NCI-H2081 treated with DMSO at 0.1 percent for 48 hours (cell line): Measurements from ENCODE around the gene ACLY.
"Not testable (repeated sequence)": the region's sequence is repeated elsewhere in the genome, so short reads cannot be mapped to it uniquely, and the experiment has no call there.

Experiments
- DNase-seq: peaks from one replicate; lab custom pipeline; 2025; lab: John Stamatoyannopoulos, UW

ACLY gene

GRCh38 chr17:41939044-41939692 is 20.4 kb upstream of the ACLY start:
- DNase-seq, result no peak

DNA sequence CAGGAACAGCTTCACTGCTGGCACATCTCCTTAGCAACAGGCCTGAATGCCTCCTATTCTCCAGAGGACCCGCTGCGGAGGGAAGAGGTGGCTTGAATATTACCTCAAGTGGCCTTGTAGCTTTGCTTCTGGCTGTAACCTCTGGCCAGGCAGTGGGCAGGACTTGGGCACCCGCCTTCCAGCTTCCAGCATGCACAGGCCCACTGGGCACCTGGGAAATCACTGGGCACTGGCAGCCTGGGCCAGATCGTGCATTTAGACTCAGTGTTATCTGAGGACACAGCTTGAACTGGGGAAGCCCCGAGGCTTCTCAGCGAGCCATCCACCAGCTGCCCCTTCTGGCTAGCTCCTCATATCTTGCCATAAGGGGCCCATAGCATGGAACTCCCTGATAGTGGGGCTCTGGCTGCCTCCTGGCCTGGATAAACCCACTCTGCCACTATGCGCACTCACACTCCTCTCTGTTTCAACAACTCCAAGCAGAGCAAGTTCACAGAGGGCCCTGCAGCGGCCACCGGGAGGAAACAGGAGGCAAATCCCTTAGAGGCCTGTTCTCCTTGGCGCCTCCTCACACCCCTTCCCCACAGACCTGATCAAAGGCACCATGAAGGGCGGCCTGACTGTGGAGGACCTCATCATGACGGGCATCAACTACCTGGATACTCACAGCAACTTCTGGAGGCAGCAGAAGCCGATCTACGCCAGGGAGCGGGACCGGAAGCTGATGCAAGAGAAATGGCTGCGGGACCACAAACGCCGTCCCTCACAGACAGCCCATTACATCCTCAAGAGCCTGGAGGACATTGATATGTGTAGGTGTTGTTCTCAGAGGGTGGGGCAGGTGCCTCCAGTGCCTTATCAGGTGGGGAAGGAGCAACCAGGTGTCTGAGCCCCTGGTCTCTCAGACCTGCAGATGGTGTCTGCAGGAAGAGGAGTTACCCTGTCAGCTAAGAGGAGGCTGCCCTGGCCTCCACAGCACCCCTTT is 19.5 kb upstream of the ACLY start:
- DNase-seq, result no peak

- DNase-seq, result no peak
These were observed 16.9 kb upstream of the ACLY start for GRCh38 chr17:41935641-41936040.

DNA sequence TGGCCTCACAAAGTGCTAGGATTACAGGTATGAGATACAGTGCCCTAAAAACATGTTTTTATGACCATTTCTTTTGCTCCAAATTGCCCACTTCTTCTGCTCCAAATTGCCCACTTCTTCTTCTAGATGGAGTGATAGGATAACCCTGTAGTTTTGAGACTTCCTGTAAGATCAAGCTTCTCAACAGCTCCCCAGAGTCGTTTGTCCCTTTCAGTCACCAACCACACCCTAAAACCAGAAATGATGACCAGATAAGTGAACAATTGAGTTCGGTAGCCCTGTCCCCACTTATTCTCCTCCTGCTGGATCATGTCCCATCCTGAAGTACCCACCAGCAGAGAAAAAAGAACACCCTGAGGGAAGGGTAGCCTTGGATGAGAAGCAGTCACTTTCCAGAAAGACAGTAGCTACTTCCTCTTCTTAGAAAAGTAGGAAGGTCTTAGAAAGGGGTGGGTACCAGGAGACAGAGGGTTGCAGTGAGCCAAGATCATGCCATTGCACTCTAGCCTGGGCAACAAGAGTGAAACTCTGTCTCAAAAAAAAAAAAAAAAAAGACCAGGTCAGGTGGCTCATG is 14.2 kb upstream of the ACLY start:
- no peak for DNase-seq

GRCh38 chr17:41931715-41932114 is 13.0 kb upstream of the ACLY start:
- not testable (repeated sequence) for DNase-seq

DNA sequence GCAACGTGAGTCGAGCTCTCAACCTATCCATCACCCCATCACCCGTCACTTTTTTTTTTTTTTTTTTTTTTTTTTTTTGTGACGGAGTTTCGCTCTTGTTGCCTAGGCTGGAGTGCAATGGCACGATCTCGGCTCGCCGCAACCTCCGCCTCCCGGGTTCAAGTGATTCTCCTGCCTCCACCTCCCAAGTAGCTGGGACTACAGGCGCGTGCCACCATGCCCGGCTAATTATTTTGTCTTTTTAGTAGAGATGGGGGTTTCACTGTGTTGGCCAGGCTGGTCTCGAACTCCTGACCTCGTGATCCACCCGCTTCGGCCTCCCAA is 12.0 kb upstream of the ACLY start:
- not testable (repeated sequence) for DNase-seq

GRCh38 chr17:41930009-41930832 is 11.5 kb upstream of the ACLY start, which contains the start of gene ODAD4:
TSS of gene ODAD4 (plus strand) at chr17:41930617. CDS start at chr17:41930724, 107 bp downstream.
- peak; percentile 85 for DNase-seq

- DNase-seq, result no peak
These were observed 10.0 kb upstream of the ACLY start for GRCh38 chr17:41928693-41929251.

DNA sequence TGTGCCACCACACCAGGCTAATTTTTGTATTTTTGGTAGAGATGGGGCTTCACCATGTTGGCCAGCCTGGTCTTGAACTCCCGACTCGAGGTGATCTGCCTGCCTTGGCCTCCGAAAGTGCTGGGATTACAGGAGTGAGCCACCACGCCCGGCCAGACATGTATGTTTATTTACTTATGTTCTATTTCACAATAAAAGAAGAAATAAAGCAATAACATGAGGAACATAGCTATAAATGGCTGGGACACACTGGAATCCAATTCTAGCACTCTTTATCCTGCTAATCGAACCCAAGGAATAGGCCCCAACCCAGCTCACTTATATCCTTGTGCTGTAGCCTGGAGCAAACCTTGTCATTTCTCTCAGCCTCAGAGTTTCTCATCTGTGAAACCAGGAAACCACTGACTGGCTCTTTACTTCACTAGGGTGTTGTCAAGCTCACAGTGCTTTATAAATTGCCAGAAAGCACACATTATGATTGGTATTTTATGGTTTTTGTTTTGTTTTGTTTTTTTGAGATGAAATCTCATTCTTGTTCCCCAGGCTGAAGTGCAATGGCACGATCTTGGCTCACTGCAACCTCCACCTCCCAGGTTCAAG is 7.3 kb upstream of the ACLY start:
- no peak for DNase-seq

GRCh38 chr17:41920580-41920955 is 1.8 kb upstream of the ACLY start:
- DNase-seq, result no peak

DNA sequence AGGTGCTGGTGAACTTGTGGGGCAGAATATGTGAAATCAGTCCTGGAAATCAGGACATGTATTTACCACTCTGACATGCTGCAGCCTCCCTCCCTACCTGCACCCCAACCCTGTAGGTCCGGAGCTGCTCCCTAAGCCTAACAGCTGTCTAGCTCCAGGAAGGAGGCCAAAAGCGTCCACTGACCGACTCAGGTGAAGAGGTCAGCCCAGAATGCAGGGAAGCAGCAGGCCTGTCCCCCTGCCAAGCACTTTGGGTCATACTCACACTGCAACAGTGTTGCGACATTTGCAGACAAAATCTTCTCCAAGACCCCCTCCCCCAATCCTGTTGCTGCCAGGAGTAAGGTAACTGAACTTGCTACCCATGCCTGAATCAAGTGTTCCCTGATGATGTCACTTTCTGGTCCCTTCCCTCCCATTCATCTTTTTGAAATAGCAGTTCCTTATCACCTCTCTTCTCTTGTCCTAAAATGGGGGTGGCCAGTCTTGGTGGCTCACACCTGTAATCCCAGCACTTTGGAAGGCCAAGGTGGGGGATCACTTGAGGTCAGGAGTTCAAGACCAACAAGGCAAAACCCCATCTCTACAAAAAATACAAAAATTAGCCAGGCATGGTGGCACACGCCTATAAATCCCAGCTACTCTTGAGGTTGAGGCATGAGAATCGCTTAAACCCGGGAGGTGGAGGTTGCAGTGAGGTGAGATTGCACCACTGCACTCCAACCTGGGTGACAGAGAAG is 1.3 kb upstream of the ACLY start:
- DNase-seq, result no peak

DNA sequence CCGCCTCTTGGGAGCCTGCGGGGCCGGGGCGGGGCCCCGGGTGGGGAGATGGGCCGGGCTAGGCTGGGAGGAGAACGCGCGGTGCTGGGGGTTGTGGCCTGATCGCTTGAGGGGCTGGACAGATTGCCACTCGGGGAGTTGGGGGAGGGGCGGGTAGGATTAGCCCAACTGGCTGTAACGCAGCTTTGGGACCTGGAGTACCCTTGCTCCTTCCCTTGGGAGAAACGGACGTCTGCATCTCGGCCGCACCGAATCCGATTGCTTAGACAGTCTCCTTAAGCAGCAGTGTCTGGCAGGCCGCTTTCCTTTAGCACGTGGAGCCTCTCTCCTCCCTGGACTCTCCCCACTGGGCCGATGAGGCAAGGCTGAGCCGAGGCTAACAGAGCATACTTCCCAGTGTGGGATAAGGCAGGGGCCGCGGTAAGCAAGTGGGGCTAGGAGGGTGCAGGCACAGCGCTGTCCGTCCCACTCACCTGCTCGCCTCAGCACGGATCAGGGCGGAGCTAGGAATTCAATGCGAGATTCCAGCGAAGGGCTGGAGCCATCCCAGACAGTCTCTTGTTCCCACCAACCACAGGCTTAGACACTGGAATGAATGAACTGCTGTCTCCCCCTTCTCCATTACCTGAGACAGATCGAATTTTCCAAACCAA is 540 bp upstream of the ACLY start:
- no peak for DNase-seq

GRCh38 chr17:41917679-41918313 is 955 bp downstream of the ACLY start:
- DNase-seq, result no peak

GRCh38 chr17:41917192-41917591 is 1.6 kb downstream of the ACLY start:
- DNase-seq, result no peak

DNA sequence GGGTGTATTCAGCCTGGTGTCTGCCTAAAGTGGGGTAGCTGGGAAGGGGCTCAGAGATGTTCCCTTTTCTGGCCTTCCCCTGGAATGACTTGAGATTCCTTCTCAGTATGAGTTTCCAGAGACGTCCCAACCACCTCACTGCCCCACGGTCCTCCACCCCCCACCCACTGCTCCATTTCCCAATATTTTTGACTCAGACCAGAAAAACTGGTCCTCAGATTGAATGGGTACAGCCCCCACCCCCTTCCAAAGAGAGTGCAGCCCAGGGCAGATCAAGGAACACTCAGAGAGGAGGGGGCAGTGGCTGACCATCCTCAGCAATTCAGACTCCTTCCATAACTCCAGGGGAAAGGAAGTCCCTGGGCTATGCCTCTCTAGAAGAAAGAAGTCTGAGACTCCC is 3.2 kb downstream of the ACLY start:
- no peak for DNase-seq

- DNase-seq, result no peak
These were observed 3.7 kb downstream of the ACLY start for GRCh38 chr17:41915020-41915419.

DNA sequence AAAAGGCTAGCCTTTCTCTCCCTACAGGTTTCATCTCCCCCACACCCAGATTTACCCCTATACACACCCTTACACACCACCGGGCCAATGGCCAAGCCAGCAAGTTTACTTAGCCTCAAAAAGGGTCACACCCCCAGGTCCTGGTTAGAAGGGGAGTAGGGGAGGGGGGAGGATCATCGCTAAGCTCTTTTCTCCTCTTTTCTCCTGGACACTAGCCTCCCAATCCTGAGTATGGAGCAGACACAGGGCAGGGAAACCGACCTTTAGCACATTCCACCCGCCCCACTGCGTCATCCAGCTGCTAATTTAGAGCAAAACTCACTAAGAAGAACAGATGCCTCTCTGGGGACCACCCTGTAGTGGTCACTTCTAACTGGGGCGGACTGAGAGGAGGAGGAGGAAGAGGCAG is 4.4 kb downstream of the ACLY start:
- no peak for DNase-seq

- DNase-seq, result no peak
These were observed 5.0 kb downstream of the ACLY start for GRCh38 chr17:41913798-41914197.

GRCh38 chr17:41912925-41913324 is 5.8 kb downstream of the ACLY start:
- no peak for DNase-seq
